HCT116 (cell line): ENCODE results near the gene DIDO1. TPM values are rescaled to one million over a fixed set of nuclear protein-coding genes. Genes with fewer than 3 reads are reported as not detected.

Experiments
- ATAC-seq: fragments of 200-7000 bp; cut with Tn5 transposase; 2 replicates; pipeline ENCODE4 v1.9.1; 2020; ENCODE audit warnings: mild to moderate bottlenecking, moderate library complexity
- BruUV-seq: library from RNA; stranded (reverse); fragments of 400-500 nt; replicated peaks from 2 replicates; lab custom pipeline; 2021; lab: Mats Ljungman, UMichigan
- CTCF ChIA-PET: fragments of 300-600 bp; sonication (Branson Sonifier 250); formaldehyde crosslinking; loops from one replicate; lab custom pipeline; 2021; ENCODE audit warnings: antibody characterized with exemption; lab: Charles Lee
- POLR2A ChIA-PET: fragments of 300-600, 350-600 bp; sonication (Branson Sonifier 250); formaldehyde crosslinking; loops from one replicate; lab custom pipeline; 2021; ENCODE audit warnings: antibody characterized with exemption; lab: Charles Lee
- RAD21 ChIA-PET, 2 experiments: fragments of 300-600 bp; sonication (Branson Sonifier 250); formaldehyde crosslinking; loops; one replicate each; lab custom pipeline; 2023; ENCODE audit warnings: low total read pairs in 2 of 2; ENCODE audit not compliant: uncharacterized antibody in 2 of 2, unreplicated experiment in 2 of 2, low non-redundant PET in 1 of 2; lab: Charles Lee
- DNase-seq: peaks from one replicate; pipeline ENCODE4 v3.0.0-alpha.2; 2010; ENCODE audit warnings: low read depth, low spot score
- H2AFZ ChIP-seq: fragments of 200-600 bp; shearing (Covaris generic), sonication (generic); 2 replicates; pipeline ENCODE4 v1.6.1; 2017; ENCODE audit warnings: low read depth, mixed run types, mixed read lengths, antibody characterized with exemption, low read length; ENCODE audit not compliant: poor library complexity, severe bottlenecking
- H3K27ac ChIP-seq: 2 replicates; pipeline ENCODE4 v1.5.1; 2012; ENCODE audit warnings: low read depth, low read length
- H3K27me3 ChIP-seq: fragments of 200-600 bp; sonication (generic); 2 replicates; pipeline ENCODE4 v1.6.1; 2016; ENCODE audit warnings: mixed run types, low read length, mixed read lengths; ENCODE audit not compliant: insufficient read depth
- H3K36me3 ChIP-seq, 2 experiments: fragments of 200-500 bp in 1 of 2; fragments of 200-600 bp in 1 of 2; sonication (Bioruptor generic) in 1 of 2; sonication (generic) in 1 of 2; 2 replicates each; pipeline versions ENCODE4 v1.5.1 to v1.6.1; 2014 to 2016; ENCODE audit warnings: low read length in 2 of 2, inconsistent platforms in 1 of 2, mixed read lengths in 1 of 2, mixed run types in 1 of 2; ENCODE audit not compliant: insufficient read depth in 2 of 2, control insufficient read depth in 1 of 2
- H3K4me1 ChIP-seq, 2 experiments: fragments of 200-600 bp in 1 of 2; sonication (generic) in 1 of 2; 2 replicates each; pipeline versions ENCODE4 v1.5.1 to v1.6.1; 2012 to 2017; ENCODE audit warnings: low read length in 2 of 2, inconsistent platforms in 1 of 2, mild to moderate bottlenecking in 1 of 2, mixed read lengths in 1 of 2, mixed run types in 1 of 2, moderate library complexity in 1 of 2; ENCODE audit not compliant: insufficient read depth in 2 of 2, control insufficient read depth in 1 of 2
- H3K4me2 ChIP-seq: fragments of 200-600 bp; sonication (generic); 2 replicates; pipeline ENCODE4 v1.6.1; 2017; ENCODE audit warnings: mixed run types, low read length, mixed read lengths
- H3K4me3 ChIP-seq, 2 experiments: fragments of 200-600 bp in 1 of 2; sonication (generic) in 1 of 2; replicated peaks in 1 of 2; 2 replicates each; pipeline ENCODE4 v1.5.1; 2011 to 2016; ENCODE audit warnings: low read length in 2 of 2, control low read depth in 1 of 2, low read depth in 1 of 2, mild to moderate bottlenecking in 1 of 2, mixed read lengths in 1 of 2, mixed run types in 1 of 2
- H3K79me2 ChIP-seq: fragments of 200-600 bp; sonication (generic); 2 replicates; pipeline ENCODE4 v1.6.1; 2017; ENCODE audit warnings: mild to moderate bottlenecking, mixed run types, low read length, moderate library complexity, mixed read lengths; ENCODE audit not compliant: insufficient read depth
- H3K9ac ChIP-seq: fragments of 200-600 bp; sonication (generic); 2 replicates; pipeline ENCODE4 v1.6.1; 2016; ENCODE audit warnings: low read length, mixed read lengths
- H3K9me2 ChIP-seq: fragments of 200-600 bp; sonication (generic), shearing (Covaris generic); 2 replicates; pipeline ENCODE4 v1.6.1; 2017; ENCODE audit warnings: mixed run types, mild to moderate bottlenecking, moderate library complexity; ENCODE audit not compliant: insufficient read depth
- H3K9me3 ChIP-seq, 2 experiments: fragments of 200-500 bp in 1 of 2; fragments of 200-600 bp in 1 of 2; sonication (Bioruptor generic) in 1 of 2; sonication (generic) in 1 of 2; 2 replicates each; pipeline ENCODE4 v1.6.1; 2014 to 2017; ENCODE audit warnings: low read length in 2 of 2, mixed read lengths in 2 of 2, inconsistent platforms in 1 of 2, low read depth in 1 of 2, mild to moderate bottlenecking in 1 of 2, mixed run types in 1 of 2, moderate library complexity in 1 of 2; ENCODE audit not compliant: control insufficient read depth in 1 of 2, insufficient read depth in 1 of 2
- H4K20me1 ChIP-seq: fragments of 200-600 bp; sonication (generic), shearing (Covaris generic); 2 replicates; pipeline ENCODE4 v1.6.1; 2017; ENCODE audit warnings: mixed run types, mild to moderate bottlenecking, moderate library complexity; ENCODE audit not compliant: insufficient read depth
- CEBPB ChIP-seq: IDR thresholded peaks from 2 replicates; pipeline ENCODE4 v1.6.1; 2012; ENCODE audit warnings: low read depth
- EGR1 ChIP-seq: IDR thresholded peaks from 2 replicates; pipeline ENCODE4 v1.6.1; 2012; ENCODE audit warnings: low read depth
- EZH2phosphoT487 ChIP-seq: fragments of 200-600 bp; IDR thresholded peaks from 2 replicates; pipeline ENCODE4 v1.6.1; 2018; ENCODE audit warnings: antibody characterized with exemption, borderline replicate concordance
- POLR2AphosphoS5 ChIP-seq: IDR thresholded peaks from 2 replicates; pipeline ENCODE4 v1.6.1; 2011; ENCODE audit warnings: mild to moderate bottlenecking, low read depth, low read length, moderate library complexity
- RAD21 ChIP-seq: IDR thresholded peaks from 2 replicates; pipeline ENCODE4 v1.6.1; 2012; ENCODE audit warnings: low read depth, mild to moderate bottlenecking
- SRF ChIP-seq: IDR thresholded peaks from 2 replicates; pipeline ENCODE4 v1.6.1; 2012; ENCODE audit warnings: low read depth
- ZBTB33 ChIP-seq: IDR thresholded peaks from 2 replicates; pipeline ENCODE4 v1.6.1; 2011; ENCODE audit warnings: mild to moderate bottlenecking, low read length, moderate library complexity; ENCODE audit not compliant: insufficient replicate concordance; ENCODE audit errors: extremely low read depth
- ZFX ChIP-seq: fragments of 450-650 bp; IDR thresholded peaks from 2 replicates; pipeline ENCODE4 v1.6.1; 2017
- ZNF274 ChIP-seq: fragments of 200-500 bp; sonication (Bioruptor generic); IDR thresholded peaks from 2 replicates; pipeline ENCODE4 v1.6.1; 2014; ENCODE audit warnings: mild to moderate bottlenecking, low read depth, low read length, inconsistent platforms
- intact Hi-C: fragments of 100-400 bp; cut with micrococcal nuclease; formaldehyde crosslinking; loops from 2 replicates; pipeline ENCODE4 v1.10.0; 2022
- total RNA-seq: library from RNA; stranded (reverse); gene quantifications from one replicate; pipeline ENCODE4 v1.2.1, GENCODE V29; 2021; ENCODE audit not compliant: unreplicated experiment

Gene DIDO1
- total RNA-seq, 1 experiment from 2014 or later: 41.4 TPM

GRCh38 chr20:62846166-62846890, 80.0 kb downstream of the DIDO1 start:
- no peaks in the 10 kb centered on the region for H3K9me3 ChIP-seq
- no peak overlapping the region for H3K4me2 ChIP-seq
- POLR2A ChIA-PET: no interaction called here
- no peak for DNase-seq
- intact Hi-C loops: no loop called here
- H4K20me1 ChIP-seq: no peaks in the 10 kb centered on the region
- TF ChIP-seq ZFX (no peak), ZBTB33 (no peak), EGR1 (no peak), RAD21 (no peak), SRF (no peak), EZH2phosphoT487 (no peak), ZNF274 (no peak), POLR2AphosphoS5 (no peak), CEBPB (no peak)
- TF ChIP-seq, all 23 proteins: peak for 0
- Histone ChIP-seq H3K36me3 (peaks cover 10 to 13% of the 10 kb centered on the region in 2 experiments; a peak in 3 of 4 replicates), H3K27ac (no peak overlapping the region), H3K9me2 (no peaks in the 10 kb centered on the region), H3K4me1 (no peaks in the 10 kb centered on the region), H3K9ac (no peak overlapping the region), H3K27me3 (no peaks in the 10 kb centered on the region), H3K79me2 (no peaks in the 10 kb centered on the region), H3K4me3 (no peak overlapping the region), H2AFZ (no peak overlapping the region)
- ChIA-PET CTCF (no interaction called here), RAD21 (no interaction called here)
- BruUV-seq: no TSS peak
- no peak for ATAC-seq
